HepG2 (cell line): ENCODE data around the gene CLBA1.
"Not testable (repeated sequence)": the region's sequence is repeated elsewhere in the genome, so short reads cannot be mapped to it uniquely, and the experiment has no call there.

Source experiments
- BHLHE40 ChIP-seq: IDR thresholded peaks from 2 replicates; pipeline ENCODE4 v1.6.1; 2011; ENCODE audit warnings: low read length, improper control_type of control experiment
- CREB1 ChIP-seq, 2 experiments: fragments of 450-650 bp in 1 of 2; IDR thresholded peaks; 2 replicates each; pipeline ENCODE4 v1.6.1; 2016 to 2017; ENCODE audit warnings: control low read depth in 1 of 2, mild to moderate bottlenecking in 1 of 2, missing compliant biosample characterization in 1 of 2, missing genetic modification characterization in 1 of 2
- CTCF ChIP-seq: sonication (generic); formaldehyde crosslinking; IDR thresholded peaks from 2 replicates; pipeline ENCODE4 v1.5.0; 2020; ENCODE audit warnings: mild to moderate bottlenecking, missing genetic modification reagents, moderate library complexity
- MAFK ChIP-seq, 2 experiments: IDR thresholded peaks in 1 of 2; conservative IDR thresholded peaks in 1 of 2; 2 replicates each; pipeline ENCODE4 v1.6.1; 2011; ENCODE audit warnings: improper control_type of control experiment in 2 of 2, low read length in 2 of 2
- POLR2A ChIP-seq, 2 experiments: IDR thresholded peaks; 2 replicates each; pipeline ENCODE4 v1.6.1; 2011; ENCODE audit warnings: low read depth in 2 of 2, low read length in 2 of 2, mild to moderate bottlenecking in 1 of 2, moderate library complexity in 1 of 2; ENCODE audit not compliant: insufficient read depth in 1 of 2
- RAD51 ChIP-seq: fragments of 450-650 bp; IDR thresholded peaks from 2 replicates; pipeline ENCODE4 v1.6.1; 2016; ENCODE audit warnings: borderline replicate concordance
- RBFOX2 ChIP-seq: fragments of 200-400 bp; formaldehyde crosslinking; IDR thresholded peaks from 2 replicates; pipeline ENCODE4 v1.6.1; 2017; ENCODE audit warnings: low read depth, mild to moderate bottlenecking, low read length
- ZFP37 ChIP-seq: sonication (generic); formaldehyde crosslinking; IDR thresholded peaks from 2 replicates; pipeline ENCODE4 v1.4.0; 2020; ENCODE audit warnings: missing genetic modification reagents, borderline replicate concordance

DNA sequence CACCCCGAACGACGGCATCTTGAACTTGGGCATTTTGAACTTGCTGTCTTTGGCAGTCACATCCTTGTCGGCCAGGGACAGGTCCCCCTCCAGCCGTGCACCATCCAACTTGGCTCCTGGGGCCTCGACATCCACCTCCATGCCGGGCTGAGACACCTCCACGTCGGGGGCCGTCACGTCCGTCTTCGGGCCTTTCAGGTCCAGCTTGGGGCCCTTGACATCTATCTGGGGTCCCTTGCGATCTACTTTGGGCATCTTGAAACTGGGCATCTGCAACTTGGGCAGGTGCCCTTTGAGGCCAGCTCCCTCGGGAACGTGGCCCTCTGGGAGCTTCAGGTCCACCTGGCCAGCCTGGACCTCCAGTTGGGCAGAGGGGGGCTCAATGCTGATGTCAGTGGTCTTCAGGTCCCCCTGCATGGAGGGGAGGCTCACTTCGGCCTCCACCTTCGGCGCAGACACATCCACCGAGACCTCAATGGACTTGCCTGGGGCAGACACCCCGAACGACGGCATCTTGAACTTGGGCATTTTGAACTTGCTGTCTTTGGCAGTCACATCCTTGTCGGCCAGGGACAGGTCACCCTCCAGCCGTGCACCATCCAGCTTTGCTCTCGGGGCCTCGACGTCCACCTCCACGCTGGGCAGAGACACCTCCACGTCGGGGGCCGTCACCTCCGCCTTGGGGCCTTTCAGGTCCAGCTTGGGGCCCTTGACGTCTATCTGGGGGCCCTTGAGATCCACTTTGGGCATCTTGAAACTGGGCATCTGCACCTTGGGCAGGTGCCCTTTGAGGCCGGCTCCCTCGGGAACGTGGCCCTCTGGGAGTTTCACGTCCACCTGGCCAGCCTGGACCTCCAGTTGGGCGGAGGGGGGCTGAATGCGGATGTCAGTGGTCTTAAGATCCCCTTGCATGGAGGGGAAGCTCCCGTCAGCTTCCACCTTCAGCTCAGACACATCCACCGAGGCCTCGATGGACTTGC lies 39.3 kb upstream of the CLBA1 start:
- not testable (repeated sequence) for TF ChIP-seq CREB1 (IDR thresholded peaks at IDR 0.05); CREB1 (CRISPR knock-in tag; IDR thresholded peaks at IDR 0.05); MAFK (conservative IDR thresholded peaks at IDR 0.05 in 1 of 2, IDR thresholded peaks at IDR 0.05 in 1 of 2; ENCODE audit: low read length in 2 of 2); POLR2A (IDR thresholded peaks at IDR 0.05; ENCODE audit: insufficient read depth in 1 of 2, low read depth in 2 of 2, low read length in 2 of 2); RBFOX2; CTCF (CRISPR knock-in tag); BHLHE40; ZFP37 (CRISPR knock-in tag); RAD51
